Nucleus accumbens (tissue), 56 donors: ENCODE results near the gene DHRS1.

Source experiments
- DNase-seq, 56 donors: peaks; one replicate each; lab custom pipeline; 2025; lab: John Stamatoyannopoulos, UW

Gene DHRS1

GRCh38 chr14:24269368-24269767 lies 30.2 kb downstream of the DHRS1 start:
- no peak for DNase-seq

DNA sequence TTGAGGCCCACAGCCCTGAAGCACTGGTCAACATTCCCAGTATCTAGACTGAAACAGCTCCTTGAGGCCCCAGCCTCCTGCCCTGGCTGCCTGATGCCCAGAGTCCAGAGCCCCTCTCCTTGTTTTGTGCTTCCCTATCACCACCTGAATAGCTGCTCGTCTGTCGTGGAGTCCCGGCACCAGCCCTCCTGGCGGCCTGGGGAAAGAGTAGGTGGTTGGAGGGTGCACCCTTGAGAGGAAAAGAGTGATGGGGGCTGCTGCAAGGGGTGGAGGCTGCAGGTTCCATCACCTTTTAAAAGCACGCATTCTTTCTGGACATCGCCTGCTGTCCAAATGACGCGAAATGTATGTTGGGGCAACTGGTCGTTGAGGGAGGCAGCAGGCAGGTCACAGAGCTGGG lies 31.4 kb downstream of the DHRS1 start:
- DNase-seq, result no peak

DNA sequence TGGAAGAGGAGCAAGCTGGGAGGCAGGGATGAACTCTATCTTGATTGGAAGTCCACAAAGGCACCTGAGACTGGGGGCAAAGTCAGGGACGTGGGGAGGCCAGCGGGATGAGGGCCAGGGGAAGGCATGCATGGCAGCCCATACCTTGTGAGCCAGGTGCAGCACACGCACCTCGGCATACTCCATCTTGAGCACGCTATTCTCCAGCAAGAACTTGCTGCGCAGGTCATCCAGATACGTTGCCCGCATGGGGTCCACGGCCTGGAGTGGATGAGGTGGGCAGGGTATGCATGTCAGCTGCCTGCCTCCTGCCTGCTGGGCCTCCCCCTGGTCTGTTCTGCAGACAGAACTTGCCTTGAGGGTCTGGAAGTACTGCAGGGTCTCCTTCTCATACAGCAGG lies 32.1 kb downstream of the DHRS1 start:
- DNase-seq, result no peak

- DNase-seq, result no peak
These were observed 33.0 kb downstream of the DHRS1 start for GRCh38 chr14:24266344-24267244.

- no peak for DNase-seq
These were observed 35.3 kb downstream of the DHRS1 start for GRCh38 chr14:24264298-24264697.

- no peak for DNase-seq
These were observed 35.7 kb downstream of the DHRS1 start for GRCh38 chr14:24263848-24264247.

DNA sequence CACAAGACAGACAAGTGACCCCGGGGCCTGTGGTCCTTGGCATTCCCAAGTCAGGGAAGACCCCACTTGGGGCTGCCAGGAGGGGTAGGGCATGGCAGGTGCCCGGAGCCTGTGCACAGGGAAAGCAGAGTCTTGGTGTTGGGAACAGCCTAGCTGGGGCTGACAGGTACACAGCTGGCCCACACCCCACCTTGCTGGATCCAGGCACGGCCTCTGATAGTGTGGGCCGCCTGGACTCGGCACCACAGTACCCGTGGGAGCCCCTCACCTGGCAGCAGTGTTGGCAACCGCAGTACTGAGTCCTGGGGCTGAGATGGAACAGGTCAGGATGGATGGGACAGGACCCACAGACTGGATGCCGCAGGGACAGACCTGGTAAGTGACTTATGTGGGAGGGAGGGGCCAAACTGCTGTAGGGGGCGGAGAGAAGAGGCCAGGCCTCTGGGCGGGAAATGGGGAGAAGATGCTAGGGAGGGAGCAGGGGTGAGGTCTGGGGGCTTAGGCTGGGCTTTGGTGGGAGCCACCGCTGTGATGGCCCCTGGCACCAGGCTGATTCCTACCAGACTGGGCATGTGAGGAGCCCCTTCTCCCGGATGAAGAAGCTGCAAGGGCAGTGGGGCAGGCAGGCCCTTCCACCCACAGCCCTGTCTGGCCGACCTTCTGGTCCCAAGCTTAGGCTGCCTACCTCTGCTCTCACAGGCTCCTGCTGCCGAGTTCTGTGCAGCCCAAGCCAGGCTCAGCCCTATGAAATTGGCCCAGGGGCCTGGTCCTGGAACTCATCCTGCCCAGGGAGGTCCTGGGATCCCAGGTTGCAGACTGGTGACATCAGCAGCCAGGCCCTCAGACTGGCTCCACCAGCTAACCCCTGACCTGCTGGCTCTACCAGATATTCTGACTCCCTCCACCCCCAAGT lies 36.5 kb downstream of the DHRS1 start, which contains the start of gene TGM1:
Gene TGM1 (minus strand): TSS at position 357 of the 913 bp plus-strand sequence. CDS start 825 bp downstream, outside the sequence.
- no peak for DNase-seq

- DNase-seq, result no peak
These were observed 37.6 kb downstream of the DHRS1 start for GRCh38 chr14:24261969-24262327.

GRCh38 chr14:24261256-24261968 lies 38.2 kb downstream of the DHRS1 start:
- no peak for DNase-seq

GRCh38 chr14:24260780-24261157 lies 38.8 kb downstream of the DHRS1 start:
- DNase-seq, result no peak

GRCh38 chr14:24260026-24260779 lies 39.4 kb downstream of the DHRS1 start:
- DNase-seq, result no peak

- DNase-seq, result no peak
These were observed 40.1 kb downstream of the DHRS1 start for GRCh38 chr14:24259282-24260025.

- no peak for DNase-seq
These were observed 40.9 kb downstream of the DHRS1 start for GRCh38 chr14:24258548-24259265.

DNA sequence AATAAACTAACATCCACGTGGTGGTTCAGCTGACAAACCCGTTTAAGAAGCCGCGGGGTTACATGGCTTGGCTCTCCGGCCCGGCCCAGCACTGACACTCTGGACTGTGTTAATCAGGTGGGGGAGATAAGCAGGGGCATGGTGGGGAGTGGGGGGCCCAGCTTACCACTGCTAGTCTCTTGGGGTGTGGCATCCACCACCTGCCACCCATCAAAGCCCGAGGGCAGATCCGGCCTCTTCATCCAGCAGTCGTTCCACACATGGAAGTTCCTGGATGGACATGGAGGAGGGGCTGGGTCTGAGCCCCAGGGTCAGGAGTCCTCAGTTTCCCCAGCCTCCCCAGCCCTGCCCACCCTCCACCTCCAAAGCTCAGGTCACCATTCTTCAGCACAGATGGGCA lies 41.5 kb downstream of the DHRS1 start:
- no peak for DNase-seq

- DNase-seq, result no peak
These were observed 42.6 kb downstream of the DHRS1 start for GRCh38 chr14:24256960-24257359.

DNA sequence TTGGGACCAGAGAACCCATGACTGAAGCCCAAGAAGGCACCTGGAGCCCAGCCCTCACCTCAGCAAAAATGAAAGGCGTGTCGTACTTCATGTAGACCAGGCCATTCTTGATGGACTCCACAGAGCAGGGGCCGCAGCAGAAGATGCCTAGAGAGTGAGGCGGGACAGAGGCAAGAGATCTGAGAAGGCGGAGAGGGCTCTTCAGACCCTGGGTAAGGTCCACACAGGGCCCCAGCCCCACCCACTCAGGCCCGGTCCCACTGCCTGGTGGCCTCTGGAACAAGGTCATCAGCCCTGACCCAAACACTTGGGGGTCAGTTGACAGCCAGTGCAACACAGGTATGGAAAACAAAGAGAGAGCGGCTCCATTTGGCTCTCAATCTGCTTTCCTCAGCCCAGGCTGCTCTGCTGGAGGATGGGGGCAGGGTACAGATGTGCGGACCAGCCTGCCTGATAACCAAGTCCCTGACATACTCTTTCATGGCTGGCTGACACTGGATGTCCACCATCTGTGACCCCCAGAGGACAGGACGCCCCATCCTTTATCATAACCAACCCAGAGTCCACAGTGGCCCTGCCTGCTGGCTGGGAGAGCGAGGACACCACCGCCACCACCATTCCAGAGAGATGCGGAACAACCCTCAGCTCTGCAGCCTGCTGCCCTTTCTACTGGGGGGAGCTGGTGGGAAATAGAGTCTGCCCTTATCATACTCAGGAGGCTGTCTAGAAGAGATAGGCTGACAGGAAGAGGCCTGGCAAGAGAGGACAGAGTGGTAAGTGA lies 43.5 kb downstream of the DHRS1 start:
- DNase-seq, result no peak

DNA sequence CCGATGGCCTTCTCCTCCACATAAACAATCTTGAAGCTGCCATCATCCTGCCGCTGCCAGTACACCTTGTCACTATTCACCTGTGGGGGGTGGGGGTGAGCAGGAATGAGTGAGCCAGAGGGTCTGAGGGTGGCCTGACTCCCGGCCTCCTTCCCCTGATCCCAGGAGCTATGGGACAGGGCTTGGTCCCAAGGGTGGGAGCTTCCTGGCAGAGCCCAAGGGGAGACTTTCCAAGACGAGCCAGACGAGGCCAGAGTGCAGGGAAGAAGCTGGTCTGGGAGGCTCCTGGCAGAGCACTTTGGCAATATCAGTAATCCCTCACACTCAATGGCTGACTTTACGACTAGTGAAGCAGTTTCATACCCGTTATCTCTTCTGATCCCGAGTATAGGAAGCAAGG lies 44.1 kb downstream of the DHRS1 start:
- no peak for DNase-seq
